Frontal cortex (tissue), 4 donors: ENCODE results near the gene HOOK1. TPM values are rescaled to one million over a fixed set of nuclear protein-coding genes. Genes with fewer than 3 reads are reported as not detected.

Experiments
- DNase-seq, 2 donors: peaks; one replicate each; pipeline ENCODE4 v3.0.0; 2012; ENCODE audit warnings: low spot score in 2 of 2
- FAIRE-seq: peaks from 2 replicates; lab custom pipeline; 2012; peaks lifted over from hg19 to GRCh38; lab: Jason Lieb, UNC
- total RNA-seq: library from RNA; depleted of rRNA; stranded (reverse); fragments of >200 nt; gene quantifications from one replicate; pipeline ENCODE4 v1.2.3, GENCODE V29; 2014
- donor health status: control.
- donor health status: control.
- donor health status: control.

The HOOK1 gene
- 13.9 TPM for total RNA-seq

GRCh38 chr1:59814901-59815825 lies at the start of gene HOOK1:
HOOK1 (plus strand) TSS chr1:59814949; CDS start chr1:59815118, 169 bp downstream.
- no peak for DNase-seq
- no peak for FAIRE-seq

DNA sequence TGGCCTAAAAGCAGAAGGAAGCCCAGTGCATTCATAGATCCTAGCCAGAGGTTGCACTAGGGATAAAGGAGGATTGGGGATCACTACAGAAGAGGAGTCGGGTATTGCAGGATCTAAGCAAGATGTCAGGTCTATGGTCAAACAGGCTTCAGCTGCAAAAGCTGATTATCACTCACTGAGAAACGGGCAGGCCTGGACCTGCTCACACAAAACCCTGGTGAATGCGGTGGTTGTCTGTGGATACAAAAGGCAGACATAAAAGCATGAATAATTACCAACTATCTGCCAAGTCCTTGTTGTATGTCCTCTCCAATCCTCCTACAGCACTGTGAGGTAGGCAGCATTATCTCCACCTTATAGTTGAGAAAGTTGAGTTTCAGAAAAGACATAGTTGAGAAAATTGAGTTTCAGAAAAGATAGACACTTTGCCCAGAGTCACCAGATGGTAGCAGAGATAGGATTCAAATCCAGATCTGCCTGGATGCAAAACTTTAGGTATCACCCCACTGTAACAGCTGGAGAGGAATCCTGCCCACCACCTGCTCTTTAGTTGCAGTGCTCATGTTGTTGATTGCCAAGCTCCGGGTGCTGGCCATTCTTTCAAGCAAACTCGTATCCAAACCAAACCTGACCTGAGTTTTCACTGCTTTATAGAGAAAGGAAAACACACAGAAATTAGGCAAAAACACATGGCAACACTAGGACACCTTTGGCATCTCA lies 49.6 kb upstream of the HOOK1 start:
- FAIRE-seq (no peak), DNase-seq (no peak)

GRCh38 chr1:59766227-59766855 lies 48.4 kb upstream of the HOOK1 start:
- FAIRE-seq, result no peak

GRCh38 chr1:59767119-59767518 lies 47.6 kb upstream of the HOOK1 start:
- FAIRE-seq, result no peak
- no peak for DNase-seq

More at GRCh38 chr1:59766227-59766855, 48.4 kb upstream of the HOOK1 start:
- DNase-seq, result no peak

- DNase-seq (no peak), FAIRE-seq (no peak)
These were observed 45.7 kb upstream of the HOOK1 start for GRCh38 chr1:59768792-59769735.

DNA sequence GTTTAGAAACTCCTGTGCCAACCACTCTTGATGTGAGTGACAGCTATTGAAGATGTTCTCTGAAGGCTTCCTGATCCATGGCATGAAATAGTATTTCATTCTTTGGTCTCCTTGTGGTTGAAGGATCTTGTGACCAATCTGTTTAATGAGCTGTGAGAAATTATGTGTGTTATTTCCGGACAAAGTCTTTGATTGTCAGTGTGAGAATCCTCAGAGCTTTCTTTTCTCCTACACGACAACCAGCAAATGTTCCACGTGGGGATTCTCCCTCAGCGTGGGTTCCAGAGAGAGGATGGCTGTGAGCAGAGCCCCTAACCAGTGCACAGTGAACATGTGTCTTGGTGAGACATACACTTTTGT lies 45.0 kb upstream of the HOOK1 start:
- FAIRE-seq (no peak), DNase-seq (no peak)

DNA sequence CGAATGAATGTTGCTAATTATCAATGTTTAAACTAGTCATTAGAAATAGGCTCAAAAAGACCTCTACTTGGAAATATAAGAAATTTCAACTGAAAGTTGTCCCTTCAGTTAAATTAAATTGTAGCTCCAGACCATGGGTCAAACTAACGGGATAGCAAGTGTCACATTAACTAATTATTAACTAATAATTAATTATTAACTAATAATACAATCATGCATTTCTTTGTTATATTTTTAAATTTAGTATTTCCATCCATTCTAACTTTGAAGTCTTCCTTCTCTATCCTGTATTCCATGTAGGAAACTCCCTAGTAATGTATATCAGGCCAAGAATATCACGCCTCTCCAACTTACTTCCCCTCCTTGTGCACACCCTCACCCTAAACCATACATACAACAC lies 43.4 kb upstream of the HOOK1 start:
- DNase-seq (no peak), FAIRE-seq (no peak)

DNA sequence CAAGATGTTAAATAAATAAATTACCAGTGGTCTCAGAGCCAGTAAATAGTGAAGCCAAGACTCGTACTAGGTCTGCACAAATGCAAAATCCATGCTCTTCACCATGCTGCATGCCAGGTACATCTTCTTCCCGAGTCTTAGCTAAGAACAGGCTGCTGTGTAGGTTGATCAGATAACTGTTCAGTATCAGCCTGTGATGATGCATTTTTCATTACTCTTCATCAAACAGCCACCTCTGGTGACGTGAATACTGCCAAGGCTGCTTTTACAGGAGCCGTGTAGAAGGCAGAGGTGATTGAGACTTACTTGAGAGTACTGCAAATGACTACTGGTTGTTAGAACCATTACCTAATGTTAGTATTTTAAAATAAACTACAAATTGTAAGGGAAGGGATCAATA lies 39.3 kb upstream of the HOOK1 start:
- DNase-seq (no peak), FAIRE-seq (no peak)

- no peak for FAIRE-seq
- DNase-seq, result no peak
These were observed 37.5 kb upstream of the HOOK1 start for GRCh38 chr1:59776960-59777852.

- no peak for FAIRE-seq
- no peak for DNase-seq
These were observed 34.8 kb upstream of the HOOK1 start for GRCh38 chr1:59779949-59780348.

GRCh38 chr1:59788825-59789224 lies 25.9 kb upstream of the HOOK1 start:
- DNase-seq (no peak), FAIRE-seq (no peak)

- DNase-seq, result no peak
- no peak for FAIRE-seq
These were observed 16.1 kb upstream of the HOOK1 start for GRCh38 chr1:59798600-59798999.

GRCh38 chr1:59803458-59804038 lies 11.2 kb upstream of the HOOK1 start:
- DNase-seq (no peak), FAIRE-seq (no peak)

DNA sequence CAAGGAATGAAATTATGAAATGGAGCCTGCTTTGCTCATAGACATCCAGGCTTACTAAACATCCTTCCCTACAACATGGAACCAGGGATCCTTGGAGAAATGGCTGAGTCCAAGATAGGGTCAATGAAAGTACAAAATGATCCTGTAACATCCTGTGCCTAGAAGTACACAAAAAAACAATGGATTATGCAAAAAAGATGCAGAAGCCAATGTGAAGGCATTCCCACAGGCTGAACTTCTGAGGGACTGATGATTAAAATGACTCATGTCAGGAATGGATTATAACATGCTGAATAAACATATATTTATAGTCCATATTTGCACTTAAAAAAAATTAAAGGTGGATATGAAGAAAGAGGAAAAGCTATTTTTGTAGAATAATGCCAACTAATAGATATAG lies 10.4 kb upstream of the HOOK1 start:
- no peak for FAIRE-seq
- no peak for DNase-seq

DNA sequence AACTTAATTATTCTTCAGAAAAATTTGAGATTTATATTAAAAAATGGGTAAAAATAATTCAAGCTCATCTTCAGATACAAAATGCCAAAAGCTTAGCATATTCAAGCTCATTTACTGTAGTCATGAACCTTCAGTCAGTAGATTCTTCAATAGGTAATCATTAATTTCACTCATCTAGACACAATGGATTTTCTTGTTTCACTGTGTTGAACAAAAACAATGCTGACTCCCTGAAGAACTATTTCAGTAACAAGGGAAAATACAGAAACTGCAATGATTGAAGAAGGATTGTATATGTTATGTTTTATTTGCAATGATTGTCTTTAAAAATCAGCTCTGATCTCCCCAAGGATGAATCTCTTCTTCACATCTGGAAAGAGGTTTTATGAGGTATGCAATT lies 9.2 kb upstream of the HOOK1 start:
- FAIRE-seq, result no peak
- no peak for DNase-seq

DNA sequence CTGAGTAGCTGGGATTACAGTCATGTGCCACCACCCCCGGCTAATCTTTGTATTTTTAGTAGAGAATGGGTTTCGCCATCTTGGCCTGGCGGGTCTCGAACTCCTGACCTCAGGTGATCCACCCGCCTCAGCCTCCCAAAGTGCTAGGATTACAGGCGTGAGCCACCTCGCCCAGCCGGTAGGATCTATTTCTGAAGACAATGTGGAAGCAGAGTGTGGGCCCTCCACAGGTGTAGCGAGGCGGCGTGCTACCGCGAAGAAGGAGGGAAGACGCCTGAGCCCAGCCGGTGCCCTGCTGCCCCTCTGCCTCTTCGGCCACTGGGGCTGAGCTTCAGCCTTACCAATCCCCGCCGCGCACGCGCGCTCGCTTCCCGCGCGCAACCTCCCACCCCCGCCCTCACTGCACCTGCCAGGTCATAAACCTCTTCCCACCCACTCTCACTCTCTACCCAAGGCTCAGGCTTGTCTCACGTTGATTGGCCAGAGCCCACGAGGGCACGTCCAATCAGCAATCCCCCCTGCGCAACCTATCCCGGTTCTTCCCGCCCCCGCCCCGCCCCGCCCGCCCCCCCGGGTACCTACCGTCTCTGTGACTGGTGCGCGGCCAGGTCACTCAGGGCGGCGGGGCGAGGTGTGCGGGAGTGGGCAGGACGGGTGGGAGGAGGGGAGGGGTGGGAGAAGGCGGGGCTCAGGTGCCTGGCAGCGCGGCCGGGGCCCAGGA lies 409 bp upstream of the HOOK1 start:
- DNase-seq (peak; percentile 48 to 67), FAIRE-seq (no peak)

GRCh38 chr1:59815892-59816291 lies 1.1 kb downstream of the HOOK1 start:
- no peak for FAIRE-seq
- DNase-seq, result no peak
